Mammary epithelial cell (primary cell): ENCODE data around the gene LRRC14B.

Experiments used
- CTCF ChIP-seq, 2 donors: IDR thresholded peaks in 1 of 2; conservative IDR thresholded peaks in 1 of 2; 2 replicates each; pipeline ENCODE4 v1.5.1; 2011 to 2012; ENCODE audit warnings: inconsistent platforms in 2 of 2, low read length in 2 of 2, mild to moderate bottlenecking in 2 of 2, control low read depth in 1 of 2, low read depth in 1 of 2; ENCODE audit not compliant: insufficient read depth in 1 of 2; ENCODE audit errors: extremely low read depth in 1 of 2
- EZH2 ChIP-seq: IDR thresholded peaks from 2 replicates; pipeline ENCODE4 v1.6.1; 2012; ENCODE audit warnings: low read length, inconsistent platforms, borderline replicate concordance

- TF ChIP-seq CTCF (conservative IDR thresholded peaks at IDR 0.05 in 1 of 2, IDR thresholded peaks at IDR 0.05 in 1 of 2; ENCODE audit: extremely low read depth in 1 of 2, insufficient read depth in 1 of 2, low read depth in 1 of 2, low read length in 2 of 2) (no peak), EZH2 (no peak)
Observed at GRCh38 chr5:180286-180918, 10.9 kb upstream of the LRRC14B start.
